HG03342 (cell line): ENCODE data around the gene MRM1.
"Not testable (repeated sequence)": the region's sequence is repeated elsewhere in the genome, so short reads cannot be mapped to it uniquely, and the experiment has no call there.

Experiments used
- ATAC-seq: cut with Tn5 transposase; IDR thresholded peaks from one replicate; pipeline ENCODE4 v1.9.1; 2021; ENCODE audit warnings: mild to moderate bottlenecking, moderate library complexity; ENCODE audit not compliant: unreplicated experiment

The MRM1 gene

GRCh38 chr17:36600465-36600864 is 918 bp upstream of the MRM1 start:
- no peak for ATAC-seq

- peak; percentile 2 for ATAC-seq
Observed at GRCh38 chr17:36600936-36601302, 464 bp upstream of the MRM1 start.

- no peak for ATAC-seq
Observed at GRCh38 chr17:36602030-36602748, 806 bp downstream of the MRM1 start.

- no peak for ATAC-seq
Observed at GRCh38 chr17:36602924-36603384, 1.6 kb downstream of the MRM1 start.

- not testable (repeated sequence) for ATAC-seq
Observed at GRCh38 chr17:36605028-36605427, 3.6 kb downstream of the MRM1 start.

GRCh38 chr17:36608280-36608679 is 6.9 kb downstream of the MRM1 start:
- no peak for ATAC-seq

GRCh38 chr17:36608794-36609497 is 7.6 kb downstream of the MRM1 start:
- ATAC-seq: no peak

GRCh38 chr17:36609498-36609862 is 8.1 kb downstream of the MRM1 start:
- no peak for ATAC-seq

- no peak for ATAC-seq
Observed at GRCh38 chr17:36610474-36610873, 9.1 kb downstream of the MRM1 start.

- no peak for ATAC-seq
Observed at GRCh38 chr17:36611345-36612072, 10.1 kb downstream of the MRM1 start.

GRCh38 chr17:36612323-36612722 is 10.9 kb downstream of the MRM1 start:
- ATAC-seq: no peak

GRCh38 chr17:36613155-36613554 is 11.8 kb downstream of the MRM1 start:
- no peak for ATAC-seq

GRCh38 chr17:36614081-36614480 is 12.7 kb downstream of the MRM1 start:
- ATAC-seq: no peak

- ATAC-seq: no peak
Observed at GRCh38 chr17:36614933-36615332, 13.6 kb downstream of the MRM1 start.

- ATAC-seq: no peak
Observed at GRCh38 chr17:36616061-36617029, 15.0 kb downstream of the MRM1 start.

GRCh38 chr17:36617773-36618172 is 16.4 kb downstream of the MRM1 start:
- ATAC-seq: no peak

GRCh38 chr17:36623281-36623680 is 21.9 kb downstream of the MRM1 start:
- ATAC-seq: no peak

- no peak for ATAC-seq
Observed at GRCh38 chr17:36625188-36625587, 23.8 kb downstream of the MRM1 start.

GRCh38 chr17:36627101-36627500 is 25.7 kb downstream of the MRM1 start:
- no peak for ATAC-seq

GRCh38 chr17:36628576-36628975 is 27.2 kb downstream of the MRM1 start:
- ATAC-seq: no peak
